ENCODE data around the gene TMEM200A. TPM values are rescaled to one million over a fixed set of nuclear protein-coding genes. Genes with fewer than 3 reads are reported as not detected.

Gene TMEM200A
- total and polyA plus RNA-seq, 10 of the 15 experiments (the other 5 are each of a cell fraction or from before 2014, with no cell fraction given) = 5.5 to 12.4 (median 9.6) TPM

GRCh38 chr6:130354322-130354721 is 11.5 kb upstream of the TMEM200A start:
- no peak overlapping the region for H3K4me2 ChIP-seq (ENCODE audit: control insufficient read depth, insufficient read depth)
- no peaks in the 10 kb centered on the region for H3K4me1 ChIP-seq (ENCODE audit: control insufficient read depth, insufficient read depth, low read length)
- no peak for TF ChIP-seq NFXL1 (IDR thresholded peaks at IDR 0.05; ENCODE audit: borderline replicate concordance)
- no peak for TF ChIP-seq GABPA (IDR thresholded peaks at IDR 0.05; ENCODE audit: low read depth)
- TF ChIP-seq E2F4 (IDR thresholded peaks at IDR 0.05; ENCODE audit: low read depth, low read length) = no peak
- TF ChIP-seq ZNF592 (IDR thresholded peaks at IDR 0.05) = no peak
- no peak for TF ChIP-seq PAX5 (IDR thresholded peaks at IDR 0.05; ENCODE audit: borderline replicate concordance, low read depth, low read length)
- no peak for TF ChIP-seq IRF3 (IDR thresholded peaks at IDR 0.05)
- TF ChIP-seq RBBP5 (conservative IDR thresholded peaks at IDR 0.05) = no peak
- no peak for TF ChIP-seq ATF3 (IDR thresholded peaks at IDR 0.05; ENCODE audit: borderline replicate concordance, extremely low read depth, low read depth, low read length)
- no peak for TF ChIP-seq RELB (IDR thresholded peaks at IDR 0.05; ENCODE audit: low read depth)
- TF ChIP-seq REST (IDR thresholded peaks at IDR 0.05; ENCODE audit: low read depth, low read length) = no peak
- 43% methylated on average over 1 of the region's 1 CpG for WGBS (ENCODE audit: insufficient coverage, insufficient replicate concordance, low lambda C conversion rate, missing lambda C conversion rate)
- no peaks in the 10 kb centered on the region for H3K79me2 ChIP-seq (ENCODE audit: control insufficient read depth, insufficient read depth, low read length)
- no peak overlapping the region for H3K4me3 ChIP-seq
- no TSS peak for BruUV-seq (replicated peaks)
- intact Hi-C loops (cut with micrococcal nuclease; ENCODE audit: unreplicated experiment) (no loop called here), in situ Hi-C loops (cut with MboI) (no loop called here)
- H3K9ac ChIP-seq (ENCODE audit: control insufficient read depth, insufficient read depth, low read length) = no peak overlapping the region
- ChIA-PET CTCF (no interaction called here), SMC1A (ENCODE audit: uncharacterized antibody, unreplicated experiment) (no interaction called here), RAD21 (ENCODE audit: unreplicated experiment) (no interaction called here), POLR2A (no interaction called here)
- H4K20me1 ChIP-seq (ENCODE audit: control insufficient read depth, insufficient read depth) = no peaks in the 10 kb centered on the region
- ATAC-seq (no peak), DNase-seq (ENCODE audit: low read depth, low spot score) (no peak), FAIRE-seq (no peak)
- H3K9me3 ChIP-seq (replicated peaks; ENCODE audit: control insufficient read depth, insufficient read depth, low read length) = no peaks in the 10 kb centered on the region; the same call in 2 of the 3 replicates
- H3K27ac ChIP-seq (ENCODE audit: control insufficient read depth, insufficient read depth) = no peak overlapping the region
- H2AFZ ChIP-seq (ENCODE audit: control insufficient read depth, low read depth, low read length) = no peak overlapping the region
- no peaks in the 10 kb centered on the region for H3K36me3 ChIP-seq (ENCODE audit: control insufficient read depth in 2 of 2, insufficient read depth in 2 of 2, low read length in 1 of 2)
- no peaks in the 10 kb centered on the region for H3K27me3 ChIP-seq (replicated peaks in 1 of 2; ENCODE audit: control insufficient read depth in 2 of 2, insufficient read depth in 2 of 2, low read length in 1 of 2)
